Epithelial cell of proximal tubule (primary cell): ENCODE results near the gene ELAVL4. TPM values are rescaled to one million over a fixed set of nuclear protein-coding genes. Genes with fewer than 3 reads are reported as not detected.

Experiments used
- DNase-seq: peaks from one replicate; pipeline ENCODE4 v3.0.0-alpha.2; 2011; ENCODE audit warnings: low read depth
- H3K4me3 ChIP-seq: 2 replicates; pipeline ENCODE4 v1.5.1; 2011; ENCODE audit warnings: low read depth, mild to moderate bottlenecking, low read length
- CTCF ChIP-seq: conservative IDR thresholded peaks from 2 replicates; pipeline ENCODE4 v1.5.1; 2012; ENCODE audit warnings: low read depth, mild to moderate bottlenecking, low read length
- total RNA-seq: library from RNA; depleted of rRNA; stranded (reverse); fragments of >200 nt; gene quantifications from 2 replicates; pipeline ENCODE4 v1.2.3, GENCODE V29; 2015

ELAVL4 gene
- total RNA-seq, 1 donor from 2014 or later = 1.2 TPM

DNA sequence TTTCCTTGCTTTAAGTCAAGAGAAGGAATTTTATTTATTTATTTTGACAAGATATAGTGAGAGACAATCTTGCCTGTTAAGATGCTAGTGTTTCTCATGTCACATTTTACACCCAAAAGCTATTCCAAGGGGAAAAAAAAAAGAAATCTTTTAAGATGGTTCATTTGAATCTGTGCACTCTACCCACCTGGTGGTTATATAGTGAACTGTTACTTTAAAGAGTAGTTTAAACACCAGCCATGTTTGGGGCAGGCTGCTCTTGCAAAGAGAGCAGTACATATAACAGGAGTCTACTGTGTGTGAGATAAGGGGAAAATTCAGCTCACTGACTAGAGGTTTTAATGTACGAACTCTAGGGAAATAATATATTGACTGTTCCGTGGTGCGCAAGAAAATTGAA, 3.3 kb upstream of the ELAVL4 start:
- no peak overlapping the region for H3K4me3 ChIP-seq
- peak; percentile 25 for TF ChIP-seq CTCF
- DNase-seq = no peak

- no peak for DNase-seq
- no peak for TF ChIP-seq CTCF
- H3K4me3 ChIP-seq = no peak overlapping the region
Observed at GRCh38 chr1:50106095-50106761, 2.5 kb upstream of the ELAVL4 start.

DNA sequence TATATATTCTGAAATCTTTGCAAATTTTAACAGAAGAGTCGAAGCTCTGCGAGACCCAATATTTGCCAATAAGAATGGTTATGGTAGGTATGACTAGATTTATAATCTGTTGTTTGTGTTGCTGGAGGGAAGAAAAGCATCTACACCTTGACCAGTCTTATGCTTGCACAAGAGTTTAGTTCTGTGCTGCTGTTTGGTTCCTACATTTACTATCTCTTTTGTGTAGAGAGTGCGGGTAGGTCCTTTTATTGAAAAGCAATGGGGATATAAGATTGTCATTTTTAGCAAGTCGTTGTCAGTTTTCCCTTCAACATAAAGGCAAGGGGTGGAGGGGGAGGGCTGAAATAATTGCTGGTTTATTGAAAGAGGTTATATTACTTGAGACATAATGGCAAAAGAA, 396 bp downstream of the ELAVL4 start:
- H3K4me3 ChIP-seq = no peak overlapping the region
- DNase-seq = no peak
- TF ChIP-seq CTCF = no peak

DNA sequence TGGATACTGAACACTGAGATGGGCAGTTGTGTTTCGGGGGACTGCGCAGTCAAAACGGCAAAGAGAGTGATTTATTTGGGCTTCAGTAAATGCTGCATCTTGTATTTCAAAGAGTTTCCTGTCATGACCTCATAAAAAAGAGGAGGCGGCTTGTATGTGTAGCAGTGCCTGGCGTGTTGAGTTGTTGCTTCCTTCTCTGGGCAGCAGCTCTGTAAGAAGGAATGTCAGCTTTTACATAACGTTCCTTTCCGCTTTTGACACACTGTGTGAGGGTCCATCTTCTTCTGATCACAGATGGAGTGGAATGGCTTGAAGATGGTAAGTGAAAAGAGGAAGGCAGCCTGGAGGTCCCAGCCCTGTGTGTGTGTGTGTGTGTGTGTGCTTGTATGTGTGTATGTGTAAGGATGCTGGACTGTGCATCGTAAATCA, 941 bp downstream of the ELAVL4 start:
- no peak overlapping the region for H3K4me3 ChIP-seq
- TF ChIP-seq CTCF = no peak
- no peak for DNase-seq

DNA sequence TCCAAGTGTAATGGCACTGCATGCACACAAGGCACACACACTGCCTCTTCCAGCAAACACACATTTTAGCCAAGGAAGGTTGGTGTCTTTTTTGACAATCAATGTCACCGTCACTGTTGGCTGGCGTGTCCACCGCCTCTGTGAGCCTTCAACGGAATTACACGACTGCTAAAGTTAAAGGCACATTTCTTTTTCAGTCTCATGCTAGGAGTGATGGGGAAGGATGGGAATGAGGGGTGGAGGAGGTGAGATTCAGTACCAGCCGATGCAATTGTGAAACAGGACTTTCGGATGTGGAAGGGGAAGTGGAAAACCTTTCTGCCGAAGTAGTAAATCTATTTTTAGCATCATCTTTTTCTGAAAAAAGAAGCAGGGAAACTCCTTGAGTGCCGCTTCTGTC, 1.4 kb downstream of the ELAVL4 start:
- DNase-seq = no peak
- no peak for TF ChIP-seq CTCF
- H3K4me3 ChIP-seq = no peak overlapping the region

DNA sequence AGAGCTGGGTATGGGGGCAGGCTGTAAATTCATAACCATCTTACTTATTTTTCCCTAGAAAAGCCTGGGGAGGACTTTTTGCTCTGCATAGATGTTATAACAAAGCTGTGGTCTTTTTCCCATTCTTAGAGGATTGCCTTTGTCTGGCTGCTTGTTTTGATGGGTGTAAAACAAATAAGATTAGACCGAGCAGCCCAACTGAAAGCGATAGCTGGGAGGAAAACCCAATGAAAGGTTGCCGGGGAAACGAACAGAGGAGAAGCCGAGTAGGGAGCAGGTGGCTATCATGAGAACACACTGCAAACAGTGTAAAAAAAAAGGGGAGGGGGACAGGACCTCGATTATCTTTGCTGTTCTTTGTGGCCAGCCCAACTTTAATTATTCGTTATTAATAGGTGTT, 1.9 kb downstream of the ELAVL4 start:
- no peak for DNase-seq
- no peak overlapping the region for H3K4me3 ChIP-seq
- TF ChIP-seq CTCF = no peak

- no peak for TF ChIP-seq CTCF
- no peak for DNase-seq
Observed at GRCh38 chr1:50111503-50111902, 2.8 kb downstream of the ELAVL4 start.

More at GRCh38 chr1:50111503-50111902, 2.8 kb downstream of the ELAVL4 start:
- H3K4me3 ChIP-seq = no peak overlapping the region
